Ishikawa (cell line): ENCODE data around the gene CXCL8.

Source experiments
- CEBPB ChIP-seq: IDR thresholded peaks from 2 replicates; pipeline ENCODE4 v1.6.1; 2012
- CREB1 ChIP-seq: IDR thresholded peaks from 2 replicates; pipeline ENCODE4 v1.6.1; 2012; ENCODE audit warnings: low read depth
- EGR1 ChIP-seq: IDR thresholded peaks from 2 replicates; pipeline ENCODE4 v1.6.1; 2012
- EP300 ChIP-seq: IDR thresholded peaks from 2 replicates; pipeline ENCODE4 v1.6.1; 2012; ENCODE audit warnings: borderline replicate concordance
- FOXM1 ChIP-seq: IDR thresholded peaks from 2 replicates; pipeline ENCODE4 v1.6.1; 2012; ENCODE audit warnings: low read depth, borderline replicate concordance
- MAX ChIP-seq: IDR thresholded peaks from 2 replicates; pipeline ENCODE4 v1.6.1; 2012
- NFIC ChIP-seq: IDR thresholded peaks from 2 replicates; pipeline ENCODE4 v1.6.1; 2012
- RAD21 ChIP-seq: IDR thresholded peaks from 2 replicates; pipeline ENCODE4 v1.6.1; 2012; ENCODE audit warnings: low read depth
- REST ChIP-seq: IDR thresholded peaks from 2 replicates; pipeline ENCODE4 v1.6.1; 2012; ENCODE audit warnings: low read depth, mild to moderate bottlenecking
- TAF1 ChIP-seq: IDR thresholded peaks from 2 replicates; pipeline ENCODE4 v1.6.1; 2012; ENCODE audit warnings: low read depth, mild to moderate bottlenecking
- TCF12 ChIP-seq: IDR thresholded peaks from 2 replicates; pipeline ENCODE4 v1.6.1; 2012; ENCODE audit warnings: low read depth
- TEAD4 ChIP-seq: IDR thresholded peaks from 2 replicates; pipeline ENCODE4 v1.6.1; 2012
- USF1 ChIP-seq: IDR thresholded peaks from 2 replicates; pipeline ENCODE4 v1.6.1; 2012
- YY1 ChIP-seq: IDR thresholded peaks from 2 replicates; pipeline ENCODE4 v1.6.1; 2012; ENCODE audit warnings: low read depth
- ZBTB7A ChIP-seq: IDR thresholded peaks from 2 replicates; pipeline ENCODE4 v1.6.1; 2012; ENCODE audit warnings: low read depth

Gene CXCL8

GRCh38 chr4:73765296-73765695 lies 24.9 kb downstream of the CXCL8 start:
- TF ChIP-seq FOXM1 (no peak), ZBTB7A (no peak), TAF1 (no peak), TEAD4 (no peak)

GRCh38 chr4:73770917-73771316 lies 30.5 kb downstream of the CXCL8 start:
- TF ChIP-seq CREB1 (no peak), MAX (no peak), ZBTB7A (no peak), TCF12 (no peak), EGR1 (no peak), NFIC (no peak), FOXM1 (no peak), TAF1 (no peak), YY1 (no peak)

- TF ChIP-seq FOXM1 (no peak), USF1 (no peak), MAX (no peak), CREB1 (no peak), REST (no peak), EGR1 (no peak), EP300 (no peak), TCF12 (no peak), NFIC (no peak), TAF1 (no peak)
Measured at GRCh38 chr4:73772363-73772762, 32.0 kb downstream of the CXCL8 start.

GRCh38 chr4:73776321-73776729 lies 36.0 kb downstream of the CXCL8 start:
- TF ChIP-seq NFIC (peak; percentile 56), TCF12 (no peak), YY1 (no peak), EP300 (no peak)

- TF ChIP-seq RAD21 (no peak), YY1 (no peak), CREB1 (no peak), TCF12 (no peak), ZBTB7A (no peak), REST (no peak), FOXM1 (no peak), NFIC (no peak), USF1 (no peak), TEAD4 (no peak), CEBPB (no peak), EP300 (no peak), TAF1 (no peak), EGR1 (no peak), MAX (no peak)
Measured at GRCh38 chr4:73777612-73778011, 37.2 kb downstream of the CXCL8 start.

- no peak for TF ChIP-seq EP300
- no peak for TF ChIP-seq RAD21
Measured at GRCh38 chr4:73780243-73780642, 39.9 kb downstream of the CXCL8 start.

- TF ChIP-seq USF1 (no peak), FOXM1 (no peak), REST (no peak), YY1 (no peak), TCF12 (no peak), CEBPB (no peak), TAF1 (no peak), EP300 (no peak), RAD21 (no peak), NFIC (no peak), TEAD4 (no peak), CREB1 (no peak), MAX (no peak), EGR1 (no peak), ZBTB7A (no peak)
Measured at GRCh38 chr4:73780834-73781233, 40.5 kb downstream of the CXCL8 start.
